ENCODE data around the gene ZNF628. TPM values are rescaled to one million over a fixed set of nuclear protein-coding genes. Genes with fewer than 3 reads are reported as not detected.

ZNF628 gene
- total and polyA plus RNA-seq, 2 of the 8 experiments (the other 6 are each of a cell fraction or from before 2014, with no cell fraction given), result 1.7 to 10.8 TPM

- no peak overlapping the region for H3K23ac ChIP-seq (ENCODE audit: insufficient read length)
- no peaks in the 10 kb centered on the region for H3K79me2 ChIP-seq (ENCODE audit: control insufficient read depth in 1 of 2, insufficient read depth in 2 of 2, low read length in 2 of 2)
- 92% methylated on average over 11 of the region's 11 CpGs; no CpG with 5 or more reads in 1 of the 2 experiments for WGBS, 2 experiments (ENCODE audit: extremely low coverage in 1 of 2, insufficient coverage in 1 of 2, insufficient read length in 1 of 2, insufficient replicate concordance in 2 of 2, low coverage in 1 of 2, low lambda C conversion rate in 2 of 2, missing lambda C conversion rate in 1 of 2)
- H3K9ac ChIP-seq (replicated peaks in 1 of 4; ENCODE audit: extremely low read depth in 1 of 4, low read depth in 3 of 4, low read length in 3 of 4), result no peak overlapping the region
- H2AFZ ChIP-seq (ENCODE audit: low read length), result no peak overlapping the region
- 0 out of 2 replicates have a peak overlapping the region, but pooled peaks have one; percentile 52 for H4K8ac ChIP-seq (ENCODE audit: extremely low read depth, insufficient read depth, low read length)
- no peak overlapping the region for H3K18ac ChIP-seq (ENCODE audit: extremely low read depth, low read length)
- POLR2A ChIA-PET (ENCODE audit: partially characterized antibody), result interaction anchor here (1.1 to 2.9 kb wide), 3 partner anchors 11 to 58 kb away, joined by 3 to 8 read pairs (median 3); partner anchors contain the start of genes UBE2S and ZNF628
- peaks cover 1% of the 10 kb centered on the region; the same call in 1 of the 2 replicates for H3K23me2 ChIP-seq (ENCODE audit: low read depth, low read length)
- H4K20me1 ChIP-seq (replicated peaks in 1 of 2; ENCODE audit: control insufficient read depth in 1 of 2, insufficient read depth in 2 of 2, low read length in 2 of 2), result no peaks in the 10 kb centered on the region
- FAIRE-seq (no peak), DNase-seq (ENCODE audit: low read depth in 1 of 2, low spot score in 2 of 2) (peak in 1 of 2 experiments; percentile 48)
- no peak overlapping the region for H3K56ac ChIP-seq (replicated peaks; ENCODE audit: insufficient read length, low read depth, low read length)
- peak overlapping the region; percentile 20; the same call in 1 of the 2 replicates for H2BK5ac ChIP-seq (ENCODE audit: low read depth, low read length)
- no peak overlapping the region for H4K5ac ChIP-seq (ENCODE audit: insufficient read length, low read depth, low read length)
- no peaks in the 10 kb centered on the region for H3K9me3 ChIP-seq (ENCODE audit: insufficient read depth in 2 of 2, low read depth in 1 of 2, low read length in 1 of 2)
- no peak overlapping the region for H3K27ac ChIP-seq (ENCODE audit: low read depth, low read length)
- no peak overlapping the region for H3K4me2 ChIP-seq (ENCODE audit: insufficient read depth in 1 of 2, low read depth in 2 of 2, low read length in 2 of 2)
- TF ChIP-seq RBBP5 (IDR thresholded peaks at IDR 0.05; ENCODE audit: borderline replicate concordance, low read depth, low read length), result 0 out of 2 replicates have a peak, but pooled peaks have one; percentile 7
- TF ChIP-seq, protein P1, sequence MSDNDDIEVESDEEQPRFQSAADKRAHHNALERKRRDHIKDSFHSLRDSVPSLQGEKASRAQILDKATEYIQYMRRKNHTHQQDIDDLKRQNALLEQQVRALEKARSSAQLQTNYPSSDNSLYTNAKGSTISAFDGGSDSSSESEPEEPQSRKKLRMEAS (IDR thresholded peaks at IDR 0.05), result no peak
- H2BK12ac ChIP-seq (ENCODE audit: low read depth, low read length), result peak overlapping the region; percentile 62; the same call in 1 of the 2 replicates
- H2BK15ac ChIP-seq (ENCODE audit: low read length), result peak overlapping the region; percentile 50
- H3K14ac ChIP-seq (ENCODE audit: insufficient read length), result no peak overlapping the region
- no peak overlapping the region for H3K4me3 ChIP-seq (ENCODE audit: extremely low read depth in 1 of 4, insufficient read depth in 2 of 4, low read depth in 3 of 4, low read length in 4 of 4)
- no peaks in the 10 kb centered on the region for H3K36me3 ChIP-seq (ENCODE audit: control insufficient read depth in 2 of 4, insufficient read depth in 4 of 4, low read length in 3 of 4)
- peak overlapping the region; percentile 83 for H2BK20ac ChIP-seq (ENCODE audit: low read length)
- CTCF ChIA-PET (ENCODE audit: partially characterized antibody), result interaction anchor here (0.7 to 3.6 kb wide), 9 partner anchors 8 to 210 kb away, joined by 3 to 31 read pairs (median 10); partner anchors contain the start of genes NAT14, ZNF628 and ZNF865
- no peaks in the 10 kb centered on the region for H3K79me1 ChIP-seq (ENCODE audit: low read depth, low read length)
- peak overlapping the region; percentile 84 for H2AK5ac ChIP-seq (ENCODE audit: low read depth, low read length)
- H3K4me1 ChIP-seq (replicated peaks in 1 of 4; ENCODE audit: control insufficient read depth in 3 of 4, insufficient read depth in 4 of 4, low read length in 3 of 4), result peaks cover 3 to 23% (median 14%) of the 10 kb centered on the region in 4 experiments
- peak overlapping the region; percentile 97 for H4K91ac ChIP-seq (replicated peaks; ENCODE audit: insufficient read length, low read length)
- peak overlapping the region; percentile 6 for H2BK120ac ChIP-seq (replicated peaks; ENCODE audit: low read depth, low read length)
- H3K4ac ChIP-seq (replicated peaks; ENCODE audit: insufficient read length, low read depth, low read length), result peak overlapping the region; percentile 65
- H3K27me3 ChIP-seq (replicated peaks in 1 of 4; ENCODE audit: control insufficient read depth in 3 of 4, extremely low read depth in 1 of 4, insufficient read depth in 3 of 4, low read length in 3 of 4), result no peaks in the 10 kb centered on the region; a peak in 1 of 7 replicates
Measured at GRCh38 chr19:55465460-55466240, 10.8 kb upstream of the ZNF628 start.
